GM18508 (cell line): ENCODE measurements around the gene PRUNE2.
"Not testable (repeated sequence)": the region's sequence is repeated elsewhere in the genome, so short reads cannot be mapped to it uniquely, and the experiment has no call there.

Experiments used
- ATAC-seq: cut with Tn5 transposase; IDR thresholded peaks from one replicate; pipeline ENCODE4 v1.9.1; 2021; ENCODE audit warnings: moderate number of reproducible peaks; ENCODE audit not compliant: insufficient read depth, unreplicated experiment

The PRUNE2 gene

DNA sequence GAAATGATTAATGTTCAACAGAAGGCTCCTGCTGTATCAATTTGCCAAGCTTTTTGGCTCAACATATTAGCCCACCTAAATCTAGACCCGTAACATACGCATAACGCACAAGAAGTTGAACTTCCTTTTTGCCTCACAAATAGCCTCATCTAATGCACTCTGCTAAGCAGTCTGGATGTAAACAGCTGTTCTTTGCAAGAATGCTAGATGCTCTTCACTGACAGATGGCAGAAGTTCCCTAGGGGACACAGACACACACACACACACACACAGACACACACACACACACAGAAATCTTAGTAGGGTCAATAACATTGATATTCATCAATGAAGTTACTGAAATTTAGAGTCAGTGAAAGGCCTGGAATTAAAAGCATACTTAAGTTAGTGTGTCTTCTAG lies 154.9 kb downstream of the PRUNE2 start:
- no peak for ATAC-seq

- no peak for ATAC-seq
Measured at GRCh38 chr9:76744336-76744735, 161.6 kb downstream of the PRUNE2 start.

- no peak for ATAC-seq
Measured at GRCh38 chr9:76743931-76744330, 162.0 kb downstream of the PRUNE2 start.

GRCh38 chr9:76742890-76743289 lies 163.0 kb downstream of the PRUNE2 start:
- not testable (repeated sequence) for ATAC-seq

- no peak for ATAC-seq
Measured at GRCh38 chr9:76741524-76741923, 164.4 kb downstream of the PRUNE2 start.

- ATAC-seq = no peak
Measured at GRCh38 chr9:76738402-76738801, 167.5 kb downstream of the PRUNE2 start.

DNA sequence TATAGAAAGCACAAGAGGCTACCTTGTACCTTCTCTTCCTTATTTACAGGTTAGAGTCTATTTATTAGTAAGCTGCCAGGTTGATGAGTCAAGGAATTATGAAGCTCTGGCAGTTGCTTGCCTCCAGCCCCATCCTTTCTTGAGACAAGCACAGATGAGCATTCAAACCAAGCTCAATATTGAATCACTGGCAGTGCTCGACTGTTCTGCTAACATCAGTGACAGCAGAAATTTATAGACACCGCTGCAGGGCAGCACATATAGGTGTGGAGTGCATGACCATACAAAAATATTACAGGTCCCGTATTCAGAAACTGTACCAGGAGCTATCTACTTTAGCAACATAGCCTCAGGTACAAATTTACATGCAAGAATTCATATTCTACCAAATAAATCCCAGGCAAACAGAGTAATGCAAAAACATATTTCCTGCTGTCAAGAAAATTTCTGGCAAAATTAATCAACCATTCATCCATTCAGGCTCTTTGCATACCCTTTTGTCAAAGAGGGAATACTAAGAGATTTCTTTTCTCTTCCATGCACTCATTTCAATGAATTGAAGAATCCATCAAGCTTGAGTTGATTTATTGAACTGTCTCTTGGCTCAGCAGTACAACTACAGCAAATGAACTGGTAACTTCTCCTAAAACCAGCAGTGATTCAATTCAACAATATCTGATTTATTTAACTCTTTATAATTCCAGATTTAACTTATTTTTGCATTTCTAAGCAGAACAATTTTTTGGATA lies 168.6 kb downstream of the PRUNE2 start:
- ATAC-seq = no peak

GRCh38 chr9:76734716-76735115 lies 171.2 kb downstream of the PRUNE2 start:
- no peak for ATAC-seq

DNA sequence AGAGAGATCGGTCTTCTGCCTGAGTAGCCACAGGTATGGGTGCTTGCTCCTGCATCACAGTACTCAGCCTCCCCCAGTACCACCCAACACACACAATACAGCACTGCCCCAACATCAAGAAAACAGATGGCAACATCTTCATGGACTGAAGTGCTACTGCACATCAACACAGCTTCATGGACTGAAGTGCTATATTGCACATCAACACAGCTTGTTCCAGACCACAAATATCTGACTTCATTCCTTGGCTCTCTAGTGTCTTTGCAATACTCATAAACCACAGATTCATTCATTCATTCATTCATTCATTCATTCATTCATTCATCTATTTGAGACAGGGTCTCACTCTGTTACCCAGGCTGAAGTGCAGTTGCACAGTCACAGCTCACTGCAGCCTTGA lies 172.8 kb downstream of the PRUNE2 start:
- ATAC-seq = no peak

DNA sequence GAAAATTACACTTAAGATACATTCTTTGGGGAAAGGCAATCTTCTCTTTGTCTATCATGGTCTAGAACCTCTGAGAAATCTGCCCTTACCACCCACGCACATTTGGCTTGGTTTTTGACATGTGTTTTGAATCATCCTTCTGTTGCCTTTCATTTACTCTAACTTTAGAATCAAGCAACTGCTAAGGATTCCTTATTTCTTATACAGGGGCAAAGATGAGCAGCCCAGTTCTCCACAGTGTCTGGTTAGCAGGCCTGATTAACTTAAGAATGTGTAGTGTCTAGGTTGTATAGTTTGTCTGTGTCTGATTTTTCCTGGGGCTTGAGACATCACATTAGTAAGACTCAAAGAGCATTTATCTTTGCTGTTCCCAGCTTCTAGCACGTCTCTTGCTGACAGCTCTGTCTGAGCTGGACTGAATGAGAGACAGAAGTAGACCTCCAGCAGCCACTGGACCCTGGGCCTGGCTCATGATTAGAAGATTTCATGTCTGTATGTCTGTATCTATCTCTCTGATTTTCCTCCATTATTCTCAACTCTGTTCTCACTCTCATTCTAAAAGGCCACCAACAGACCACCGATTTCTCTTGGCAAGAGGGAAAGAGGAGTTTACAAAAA lies 173.5 kb downstream of the PRUNE2 start:
- ATAC-seq = no peak

- ATAC-seq = no peak
Measured at GRCh38 chr9:76730801-76731200, 175.1 kb downstream of the PRUNE2 start.

DNA sequence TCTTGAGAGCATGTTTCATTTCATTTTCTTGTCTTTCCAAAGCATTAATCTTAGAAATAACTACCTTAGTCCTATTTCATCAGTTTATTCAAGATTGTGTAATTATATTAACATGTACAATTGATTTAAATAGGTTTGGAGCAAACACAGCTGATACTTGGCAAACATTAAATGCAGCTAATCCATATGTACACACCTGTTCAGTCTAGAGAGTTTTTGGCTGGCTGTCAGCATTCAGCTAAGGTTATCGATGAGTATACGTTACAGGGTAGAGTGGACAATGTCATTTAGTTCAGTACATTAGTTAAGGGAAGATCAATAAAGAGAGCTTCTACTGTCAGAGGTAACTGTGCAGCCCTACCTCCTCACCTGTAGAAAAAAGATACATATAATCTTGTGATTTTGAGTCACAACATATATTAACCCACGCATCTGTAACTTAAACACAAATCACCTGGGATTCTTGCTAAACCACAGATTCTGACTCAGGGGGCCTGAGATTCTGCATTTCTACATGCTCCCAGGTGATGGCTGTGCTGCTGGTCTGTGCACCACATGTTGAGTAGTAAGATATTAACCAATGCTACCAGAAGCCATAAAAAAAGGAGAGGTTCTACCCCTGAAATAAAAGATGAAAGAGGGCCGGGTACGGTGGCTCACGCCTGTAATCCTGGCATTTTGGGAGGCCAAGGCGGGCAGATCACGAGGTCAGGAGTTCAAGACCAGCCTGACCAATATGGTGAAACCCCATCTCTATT lies 175.8 kb downstream of the PRUNE2 start:
- ATAC-seq = no peak

- no peak for ATAC-seq
Measured at GRCh38 chr9:76729116-76729515, 176.8 kb downstream of the PRUNE2 start.

DNA sequence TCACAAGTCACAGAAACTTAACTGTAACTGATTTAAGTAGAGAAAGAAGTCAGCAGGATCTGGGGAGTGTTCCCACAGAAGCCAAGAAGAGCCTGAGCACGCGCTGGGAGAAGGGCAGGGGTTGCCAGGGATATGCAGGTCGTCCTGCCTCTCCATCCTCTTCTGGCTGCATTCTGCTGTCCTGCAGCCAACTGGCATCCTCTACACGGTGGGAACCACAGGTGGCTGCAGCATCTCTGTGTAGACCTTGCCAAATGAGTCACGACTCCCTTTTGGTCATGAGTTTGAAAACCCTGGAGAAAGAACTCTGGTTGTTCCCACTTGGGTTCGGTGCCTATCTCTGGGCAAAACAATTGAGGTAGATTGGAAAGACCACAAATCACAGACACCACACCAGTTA lies 180.0 kb downstream of the PRUNE2 start:
- no peak for ATAC-seq

GRCh38 chr9:76725011-76725546 lies 180.8 kb downstream of the PRUNE2 start:
- ATAC-seq = no peak

DNA sequence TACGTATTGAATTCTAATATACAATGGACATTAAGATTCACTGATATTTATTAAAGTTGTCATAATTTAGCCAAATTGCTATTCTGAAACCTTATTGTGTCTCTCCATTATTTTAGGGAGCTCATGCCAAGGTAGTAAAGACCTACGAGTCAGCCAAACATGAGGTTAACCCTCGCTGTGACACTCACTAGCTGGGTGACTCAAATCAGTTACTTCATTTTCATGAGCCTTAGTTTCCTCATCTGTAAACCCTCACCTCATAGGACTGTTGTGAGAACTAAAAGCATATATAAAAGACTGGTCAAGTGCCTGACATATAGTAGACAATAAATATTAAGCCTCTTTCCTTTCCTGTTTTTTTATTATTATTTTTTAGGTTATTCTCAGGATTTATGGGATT lies 185.7 kb downstream of the PRUNE2 start:
- ATAC-seq = no peak

- no peak for ATAC-seq
Measured at GRCh38 chr9:76718166-76718565, 187.7 kb downstream of the PRUNE2 start.

DNA sequence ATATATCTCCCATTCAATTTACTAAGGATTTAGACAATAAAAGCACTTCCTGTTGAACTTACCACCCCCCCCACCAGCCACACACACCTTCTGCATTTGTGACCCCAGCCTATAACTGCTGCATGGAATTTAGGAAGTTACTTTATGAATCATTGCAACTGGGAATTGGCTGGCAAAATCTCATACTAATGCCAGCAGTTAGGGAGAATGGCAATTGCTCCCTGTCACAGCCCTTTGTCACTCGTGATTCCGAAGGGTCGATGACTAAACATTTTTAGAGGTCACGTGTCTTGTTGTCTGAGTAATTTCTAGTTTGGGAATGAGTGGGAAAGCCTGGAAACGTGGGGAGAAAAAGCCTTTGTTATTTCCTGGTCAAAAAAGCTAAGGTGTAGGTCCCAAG lies 188.3 kb downstream of the PRUNE2 start:
- no peak for ATAC-seq

- no peak for ATAC-seq
Measured at GRCh38 chr9:76717176-76717575, 188.7 kb downstream of the PRUNE2 start.

GRCh38 chr9:76716085-76716672 lies 189.7 kb downstream of the PRUNE2 start:
- ATAC-seq = no peak

DNA sequence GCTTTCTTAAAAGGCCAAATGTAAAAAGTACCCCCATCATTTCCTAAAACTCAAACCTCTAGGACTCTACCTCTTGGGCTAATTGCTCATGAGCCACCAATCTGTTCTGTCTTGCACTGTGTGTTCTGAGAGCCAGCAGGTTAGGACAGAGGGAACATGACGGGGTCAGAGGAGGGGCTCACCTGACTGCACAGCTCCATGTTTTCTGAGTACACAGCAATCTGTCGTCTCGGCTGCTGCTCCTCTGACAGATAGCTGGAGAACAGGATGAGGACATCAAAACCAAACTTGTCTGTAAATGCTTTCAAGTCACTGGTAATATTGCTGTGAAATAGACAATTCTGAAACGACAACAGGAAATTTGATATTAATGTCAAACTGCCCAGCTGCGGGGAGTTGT lies 192.5 kb downstream of the PRUNE2 start:
- ATAC-seq = no peak
